Astrocyte (in vitro differentiated cells and primary cell): ENCODE data around the gene CYB5A.

Experiments
- EZH2 ChIP-seq: IDR thresholded peaks from 2 replicates; pipeline ENCODE4 v1.6.1; 2012; ENCODE audit warnings: mild to moderate bottlenecking, low read length, inconsistent platforms; ENCODE audit not compliant: insufficient read depth
- TF ChIP-seq, protein P1 (sequence below): IDR thresholded peaks from 2 replicates; pipeline ENCODE4 v1.5.1; 2011; ENCODE audit warnings: low read depth, mild to moderate bottlenecking, inconsistent platforms, low read length, moderate library complexity; ENCODE audit not compliant: insufficient read depth

GRCh38 chr18:74288730-74289129 lies 3.0 kb downstream of the CYB5A start:
- TF ChIP-seq, protein P1, sequence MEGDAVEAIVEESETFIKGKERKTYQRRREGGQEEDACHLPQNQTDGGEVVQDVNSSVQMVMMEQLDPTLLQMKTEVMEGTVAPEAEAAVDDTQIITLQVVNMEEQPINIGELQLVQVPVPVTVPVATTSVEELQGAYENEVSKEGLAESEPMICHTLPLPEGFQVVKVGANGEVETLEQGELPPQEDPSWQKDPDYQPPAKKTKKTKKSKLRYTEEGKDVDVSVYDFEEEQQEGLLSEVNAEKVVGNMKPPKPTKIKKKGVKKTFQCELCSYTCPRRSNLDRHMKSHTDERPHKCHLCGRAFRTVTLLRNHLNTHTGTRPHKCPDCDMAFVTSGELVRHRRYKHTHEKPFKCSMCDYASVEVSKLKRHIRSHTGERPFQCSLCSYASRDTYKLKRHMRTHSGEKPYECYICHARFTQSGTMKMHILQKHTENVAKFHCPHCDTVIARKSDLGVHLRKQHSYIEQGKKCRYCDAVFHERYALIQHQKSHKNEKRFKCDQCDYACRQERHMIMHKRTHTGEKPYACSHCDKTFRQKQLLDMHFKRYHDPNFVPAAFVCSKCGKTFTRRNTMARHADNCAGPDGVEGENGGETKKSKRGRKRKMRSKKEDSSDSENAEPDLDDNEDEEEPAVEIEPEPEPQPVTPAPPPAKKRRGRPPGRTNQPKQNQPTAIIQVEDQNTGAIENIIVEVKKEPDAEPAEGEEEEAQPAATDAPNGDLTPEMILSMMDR = no peak
- no peak for TF ChIP-seq EZH2
